Small intestine (tissue), 7 donors: Measurements from ENCODE around the gene LRRN1. TPM values are rescaled to one million over a fixed set of nuclear protein-coding genes. Genes with fewer than 3 reads are reported as not detected.
A peak's percentile ranks its signal among the peaks of the same experiment; 100 is the strongest.
"Not testable (repeated sequence)": the region's sequence is repeated elsewhere in the genome, so short reads cannot be mapped to it uniquely, and the experiment has no call there.

Experiments used
- DNase-seq, 2 donors: peaks; one replicate each; pipeline versions ENCODE4 v3.0.0 to v3.0.0-alpha.2; 2013
- FAIRE-seq: peaks from 2 replicates; lab custom pipeline; 2012; peaks lifted over from hg19 to GRCh38; lab: Jason Lieb, UNC
- H3K27ac ChIP-seq, 3 donors: one replicate each; pipeline ENCODE4 v1.5.1; 2013; ENCODE audit warnings: low read length in 2 of 3, mild to moderate bottlenecking in 2 of 3, control low read depth in 1 of 3, inconsistent platforms in 1 of 3, low read depth in 1 of 3, moderate library complexity in 1 of 3
- H3K27me3 ChIP-seq, 3 donors: one replicate each; pipeline ENCODE4 v1.6.1; 2013; ENCODE audit warnings: low read length in 3 of 3, inconsistent platforms in 1 of 3; ENCODE audit not compliant: control insufficient read depth in 3 of 3, insufficient read depth in 3 of 3
- H3K36me3 ChIP-seq, 3 donors: one replicate each; pipeline ENCODE4 v1.6.1; 2013; ENCODE audit warnings: low read length in 3 of 3, inconsistent platforms in 1 of 3, low read depth in 1 of 3, mild to moderate bottlenecking in 1 of 3, moderate library complexity in 1 of 3; ENCODE audit not compliant: control insufficient read depth in 3 of 3, insufficient read depth in 2 of 3
- H3K4me1 ChIP-seq, 3 donors: one replicate each; pipeline ENCODE4 v1.6.1; 2013; ENCODE audit warnings: low read length in 2 of 3, inconsistent platforms in 1 of 3, low read depth in 1 of 3, mild to moderate bottlenecking in 1 of 3, moderate library complexity in 1 of 3; ENCODE audit not compliant: control insufficient read depth in 3 of 3, insufficient read depth in 2 of 3
- H3K4me3 ChIP-seq, 3 donors: one replicate each; pipeline ENCODE4 v1.5.1; 2013; ENCODE audit warnings: low read length in 3 of 3, control low read depth in 1 of 3, inconsistent platforms in 1 of 3, low read depth in 1 of 3, mild to moderate bottlenecking in 1 of 3, moderate library complexity in 1 of 3
- H3K9me3 ChIP-seq, 2 donors: one replicate each; pipeline ENCODE4 v1.6.1; 2013; ENCODE audit warnings: low read depth in 1 of 2, low read length in 1 of 2; ENCODE audit not compliant: control insufficient read depth in 2 of 2, insufficient read depth in 1 of 2
- WGBS, 3 donors: extraction: QIAGEN DNeasy Blood & Tissue Kit; methylation state at CpG; one replicate each; pipeline ENCODE4 v1.1.7; 2013; 5-methylcytosine and 5-hydroxymethylcytosine counted together
- polyA plus RNA-seq, 4 donors: library from polyadenylated mRNA; stranded (reverse) in 3 of 4; unstranded in 1 of 4; fragments of 200-250 nt in 3 of 4; fragments of 120-200 nt in 1 of 4; gene quantifications; one replicate each; pipeline versions ENCODE4 v1.2.1 to v1.2.3, GENCODE V29; 2013
- donor health status: healthy with polysubstance abuse.
- donor health status: control.
- donor health status: control.
- donor health status: Bipolar disorder and iron deficiency.
- donor health status: healthy.

LRRN1 gene
- polyA plus RNA-seq, 4 donors: 0.22 to 22.2 (median 1.1) TPM

DNA sequence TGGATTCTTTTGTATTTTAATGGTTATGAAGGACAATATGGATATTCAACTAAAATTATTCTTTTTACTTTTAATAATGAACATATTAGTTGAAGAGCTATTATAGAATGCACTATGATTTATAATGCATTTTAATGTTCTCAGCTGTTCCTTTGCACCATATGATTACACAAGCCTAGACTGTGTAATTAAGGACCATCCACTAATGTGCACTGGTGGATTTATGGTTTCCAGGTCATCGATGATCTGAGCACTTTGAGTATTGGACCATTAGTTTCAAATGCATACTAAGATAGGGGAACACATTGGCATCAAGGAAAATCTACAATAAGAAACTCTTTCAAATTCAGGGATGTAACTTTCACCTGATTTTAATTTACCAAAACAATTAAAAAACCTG, 16.8 kb downstream of the LRRN1 start:
- no peak overlapping the region for H3K4me3 ChIP-seq
- no peaks in the 10 kb centered on the region for H3K4me1 ChIP-seq
- peaks cover 0 to 3% of the 10 kb centered on the region in 2 donors for H3K9me3 ChIP-seq
- peaks cover 0 to 8% (median 0%) of the 10 kb centered on the region in 3 donors for H3K36me3 ChIP-seq
- WGBS, 3 donors: 87 to 93% (median 90%) methylated on average over 1 of the region's 1 CpG
- H3K27ac ChIP-seq: no peak overlapping the region
- FAIRE-seq: no peak
- no peaks in the 10 kb centered on the region for H3K27me3 ChIP-seq
- no peak for DNase-seq

DNA sequence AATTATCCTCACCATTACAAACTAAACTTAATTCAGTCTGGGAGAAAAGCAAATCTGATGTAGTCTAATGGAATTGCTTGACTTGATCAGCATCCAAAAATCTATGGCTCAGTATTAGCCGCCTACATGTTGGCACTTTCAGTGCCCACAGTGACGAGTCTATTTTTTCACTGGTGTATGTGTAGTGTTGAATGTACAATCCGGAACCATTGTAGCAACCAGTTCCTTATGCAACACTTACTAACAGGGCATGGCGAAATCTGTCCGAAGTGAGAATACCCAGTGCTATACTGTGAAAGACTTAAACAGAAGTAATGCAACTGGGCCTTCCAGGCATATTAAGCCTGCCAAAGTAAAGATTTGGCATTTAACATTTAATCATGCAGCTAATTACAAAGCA, 18.6 kb downstream of the LRRN1 start:
- peaks cover 0 to 8% (median 0%) of the 10 kb centered on the region in 3 donors for H3K36me3 ChIP-seq
- FAIRE-seq: no peak
- H3K4me3 ChIP-seq: no peak overlapping the region
- peaks cover 0 to 3% of the 10 kb centered on the region in 2 donors for H3K9me3 ChIP-seq
- no peaks in the 10 kb centered on the region for H3K27me3 ChIP-seq
- 93 to 95% (median 94%) methylated on average over 5 of the region's 5 CpGs for WGBS, 3 donors
- no peak for DNase-seq
- no peak overlapping the region for H3K27ac ChIP-seq
- H3K4me1 ChIP-seq: no peaks in the 10 kb centered on the region

DNA sequence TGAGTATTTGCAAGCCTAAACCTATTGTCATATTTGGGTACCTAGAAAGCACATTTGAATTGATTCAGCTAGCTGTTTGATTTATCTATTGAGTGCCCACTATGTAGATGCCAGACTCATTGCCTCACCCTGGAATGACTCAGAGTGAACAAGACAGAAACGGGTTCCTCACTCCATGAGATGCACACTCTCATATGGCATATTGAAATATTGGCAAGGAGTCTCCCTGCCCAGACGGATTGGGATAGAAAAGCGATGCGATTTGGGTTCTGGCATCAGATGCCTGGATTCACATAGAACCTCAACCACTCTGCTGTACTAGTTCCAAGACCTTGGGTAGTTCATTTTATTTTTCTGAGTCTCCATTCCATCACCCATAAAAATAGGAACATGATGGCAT, 22.5 kb downstream of the LRRN1 start:
- H3K9me3 ChIP-seq: no peaks in the 10 kb centered on the region
- DNase-seq: no peak
- H3K36me3 ChIP-seq: peaks cover 0 to 12% (median 0%) of the 10 kb centered on the region in 3 donors
- H3K27me3 ChIP-seq: no peaks in the 10 kb centered on the region
- H3K27ac ChIP-seq: no peak overlapping the region
- FAIRE-seq: no peak
- no peaks in the 10 kb centered on the region for H3K4me1 ChIP-seq
- H3K4me3 ChIP-seq: no peak overlapping the region
- WGBS, 3 donors: 83 to 89% (median 87%) methylated on average over 4 of the region's 4 CpGs

DNA sequence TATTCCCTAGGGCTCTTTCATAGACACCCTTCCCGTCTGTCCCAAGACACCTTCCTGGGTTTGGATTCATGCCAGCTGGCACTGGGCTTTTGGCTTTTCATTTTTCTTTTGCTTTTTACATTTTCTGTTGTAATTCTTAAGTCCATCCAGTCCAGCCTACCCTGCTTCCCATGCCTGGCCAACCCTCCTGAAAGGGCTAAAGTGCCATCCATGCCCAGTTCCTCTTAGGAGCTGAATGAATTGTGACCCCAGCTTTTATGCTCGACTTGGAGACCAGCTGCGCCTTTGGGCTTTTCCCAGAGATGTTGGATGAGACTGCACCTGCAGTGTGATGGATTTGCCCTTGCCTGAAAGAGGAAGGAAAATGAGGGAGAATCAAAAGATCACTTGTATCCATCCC, 25.8 kb downstream of the LRRN1 start:
- DNase-seq: no peak

DNA sequence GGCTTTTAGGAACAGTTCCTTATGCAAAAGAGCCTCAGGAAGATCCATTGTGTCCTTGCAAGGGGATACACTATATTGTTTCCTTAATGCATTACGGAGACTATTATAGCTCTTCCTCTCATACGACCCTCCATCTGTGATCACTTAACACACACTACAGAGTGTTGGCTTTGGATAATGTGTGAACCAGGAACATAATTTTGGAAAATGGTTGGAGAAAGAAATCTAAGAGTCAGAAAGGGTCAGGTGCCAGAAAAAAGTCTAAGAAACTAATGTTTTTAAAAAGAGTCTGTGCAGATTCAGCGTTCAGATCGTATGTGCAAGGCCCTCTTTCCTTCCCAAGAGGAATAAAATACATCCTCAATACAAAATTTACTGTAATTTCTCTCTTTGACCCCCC, 27.3 kb downstream of the LRRN1 start:
- no peak for FAIRE-seq
- WGBS, 3 donors: 87 to 97% (median 95%) methylated on average over 4 of the region's 4 CpGs

More for the DNA sequence above, 25.8 kb downstream of the LRRN1 start:
- no peak overlapping the region for H3K27ac ChIP-seq
- H3K4me3 ChIP-seq: no peak overlapping the region
- no peaks in the 10 kb centered on the region for H3K9me3 ChIP-seq
- 78 to 83% (median 79%) methylated on average over 3 of the region's 3 CpGs for WGBS, 3 donors
- no peaks in the 10 kb centered on the region for H3K27me3 ChIP-seq
- no peaks in the 10 kb centered on the region for H3K4me1 ChIP-seq
- peaks cover 0 to 16% (median 0%) of the 10 kb centered on the region in 3 donors for H3K36me3 ChIP-seq
- FAIRE-seq: no peak

DNA sequence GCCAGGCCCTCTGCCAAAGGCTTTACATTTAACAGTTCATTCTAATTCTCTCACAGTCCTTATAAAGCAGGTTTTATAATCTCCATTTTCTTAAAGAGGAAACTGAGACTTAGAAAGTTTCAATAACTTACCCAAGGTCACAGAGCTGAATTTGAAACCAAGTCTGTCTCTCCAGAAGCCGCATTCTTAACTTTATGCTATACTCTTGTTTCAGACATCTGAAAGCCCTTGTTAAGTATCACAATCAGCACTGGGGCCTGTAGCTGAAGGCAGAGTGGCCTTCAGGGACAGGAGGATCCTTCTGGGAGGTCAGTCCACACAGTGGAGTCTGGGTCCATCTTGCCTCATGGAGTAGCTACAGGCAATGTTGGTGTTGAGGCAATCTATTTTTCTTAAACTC, 27.9 kb downstream of the LRRN1 start:
- H3K36me3 ChIP-seq: peaks cover 0 to 13% (median 0%) of the 10 kb centered on the region in 3 donors
- H3K27me3 ChIP-seq: no peaks in the 10 kb centered on the region
- no peak overlapping the region for H3K4me3 ChIP-seq
- no peak for DNase-seq
- FAIRE-seq: no peak
- H3K27ac ChIP-seq: no peak overlapping the region
- H3K4me1 ChIP-seq: no peaks in the 10 kb centered on the region
- peaks cover 0 to 5% of the 10 kb centered on the region in 2 donors for H3K9me3 ChIP-seq
- WGBS, 3 donors: 96 to 100% (median 97%) methylated on average over 1 of the region's 1 CpG

More for the DNA sequence above, 27.3 kb downstream of the LRRN1 start:
- Histone ChIP-seq H3K4me1 (no peaks in the 10 kb centered on the region), H3K4me3 (no peak overlapping the region), H3K36me3 (peaks cover 0 to 13% (median 0%) of the 10 kb centered on the region in 3 donors), H3K27ac (no peak overlapping the region), H3K9me3 (peaks cover 0 to 4% of the 10 kb centered on the region in 2 donors), H3K27me3 (no peaks in the 10 kb centered on the region)
- no peak for DNase-seq

DNA sequence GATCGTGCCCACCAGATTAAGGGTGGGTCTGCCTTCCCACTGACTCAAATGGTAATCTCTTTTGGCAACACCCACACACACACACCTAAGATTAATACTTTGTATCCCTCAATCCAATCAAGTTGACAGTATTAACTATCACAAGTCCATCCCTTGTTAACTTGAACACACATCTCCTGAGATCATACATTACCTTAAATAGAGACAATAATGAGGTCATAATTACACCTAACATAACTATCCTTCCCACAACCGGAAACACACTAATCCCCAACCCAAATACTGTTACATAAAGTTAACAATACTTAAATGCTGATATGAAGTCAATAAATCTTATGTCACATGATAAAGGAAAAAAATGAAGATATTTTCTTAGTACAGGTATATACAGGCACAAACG, 29.2 kb downstream of the LRRN1 start:
- not testable (repeated sequence) for H3K27me3 ChIP-seq, FAIRE-seq, H3K27ac ChIP-seq, H3K4me3 ChIP-seq, DNase-seq, H3K4me1 ChIP-seq
- H3K36me3 ChIP-seq: peaks cover 0 to 14% (median 0%) of the 10 kb centered on the region in 3 donors
- peaks cover 0 to 18% of the 10 kb centered on the region in 2 donors for H3K9me3 ChIP-seq
- WGBS, 3 donors: 61 to 71% (median 71%) methylated on average over 3 of the region's 3 CpGs

DNA sequence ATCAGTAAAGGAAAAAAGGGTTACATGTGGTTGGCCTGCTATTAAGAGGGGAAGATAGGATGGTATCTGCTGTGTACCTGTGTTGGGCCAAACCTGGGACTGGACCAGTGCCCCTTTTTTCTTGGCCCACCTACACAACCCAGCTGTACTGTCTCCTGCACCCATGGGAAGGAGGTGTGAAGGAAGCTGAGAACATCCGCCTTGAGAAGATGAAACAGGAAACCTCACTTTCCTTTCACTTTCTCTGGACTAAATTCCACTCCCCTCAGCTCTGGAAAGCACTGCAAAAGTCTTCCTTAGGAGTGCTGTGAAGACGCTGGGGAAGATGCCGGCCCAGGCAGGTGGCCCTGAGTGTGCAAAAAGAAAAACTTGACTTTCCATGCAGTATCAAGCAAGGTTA, 37.6 kb downstream of the LRRN1 start:
- H3K9me3 ChIP-seq: peaks cover 0 to 20% of the 10 kb centered on the region in 2 donors
- WGBS, 3 donors: 82 to 92% (median 84%) methylated on average over 3 of the region's 3 CpGs
- no peaks in the 10 kb centered on the region for H3K4me1 ChIP-seq
- no peaks in the 10 kb centered on the region for H3K27me3 ChIP-seq
- DNase-seq (no peak), FAIRE-seq (no peak)
- H3K4me3 ChIP-seq: no peak overlapping the region
- H3K27ac ChIP-seq: no peak overlapping the region
- H3K36me3 ChIP-seq: peaks cover 0 to 8% (median 0%) of the 10 kb centered on the region in 3 donors

DNA sequence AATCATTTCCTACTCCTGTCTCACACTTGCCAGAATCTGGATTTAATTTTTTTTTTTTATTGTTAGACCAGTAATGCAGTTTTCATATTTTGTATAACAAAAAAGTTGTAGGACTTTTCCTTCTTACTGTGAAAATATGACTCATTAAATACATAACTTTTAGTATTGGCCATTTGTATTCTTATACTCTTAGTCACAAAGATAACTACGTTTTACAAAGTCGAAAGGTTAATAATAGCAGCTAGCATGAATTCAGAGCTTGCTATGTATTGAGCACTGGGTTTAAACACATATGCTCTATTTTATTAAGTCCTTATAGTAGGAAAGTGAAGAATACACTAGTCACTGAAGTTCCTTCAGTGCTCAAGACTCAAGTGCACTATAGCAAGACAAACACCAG, 43.1 kb downstream of the LRRN1 start:
- DNase-seq: peak; percentile 26 to 69
- Histone ChIP-seq H3K9me3 (peaks cover 0 to under 1% of the 10 kb centered on the region in 2 donors), H3K27me3 (no peaks in the 10 kb centered on the region), H3K36me3 (peaks cover 0 to 8% (median 0%) of the 10 kb centered on the region in 3 donors), H3K4me3 (no peak overlapping the region), H3K27ac (peak overlapping the region in 1 of 3 donors; percentile 61), H3K4me1 (peaks cover 0 to 3% (median 0%) of the 10 kb centered on the region in 3 donors)
- no peak for FAIRE-seq
- WGBS, 3 donors: 24 to 74% (median 46%) methylated on average over 2 of the region's 2 CpGs
